K562 (cell line): Measurements from ENCODE around the gene FIBIN.

ENCODE experiments used
- BHLHE40 ChIP-seq: IDR thresholded peaks from 2 replicates; pipeline ENCODE4 v1.6.1; 2011; ENCODE audit warnings: low read length, improper control_type of control experiment
- CHD2 ChIP-seq: IDR thresholded peaks from 2 replicates; pipeline ENCODE4 v1.6.1; 2011; ENCODE audit warnings: low read depth, low read length
- CTCF ChIP-seq, 3 experiments: IDR thresholded peaks in 2 of 3; conservative IDR thresholded peaks in 1 of 3; 2 replicates each; pipeline ENCODE4 v1.5.1; 2011 to 2012; ENCODE audit warnings: low read length in 3 of 3, mild to moderate bottlenecking in 3 of 3, control low read depth in 2 of 3, improper control_type of control experiment in 1 of 3, inconsistent platforms in 1 of 3, low read depth in 1 of 3, mixed read lengths in 1 of 3, moderate library complexity in 1 of 3; ENCODE audit not compliant: insufficient read depth in 2 of 3
- EZH2 ChIP-seq: IDR thresholded peaks from 2 replicates; pipeline ENCODE4 v1.6.1; 2012; ENCODE audit warnings: low read depth, mild to moderate bottlenecking, inconsistent platforms, low read length, borderline replicate concordance
- GABPB1 ChIP-seq: sonication (generic); formaldehyde crosslinking; IDR thresholded peaks from 2 replicates; pipeline ENCODE4 v1.8.0; 2022; ENCODE audit warnings: mild to moderate bottlenecking, missing genetic modification reagents
- SP2 ChIP-seq: IDR thresholded peaks from 2 replicates; pipeline ENCODE4 v1.6.1; 2011; ENCODE audit warnings: mild to moderate bottlenecking, low read depth, low read length, moderate library complexity; ENCODE audit not compliant: poor library complexity, severe bottlenecking; ENCODE audit errors: extremely low read depth
- TFE3 ChIP-seq: fragments of 450-650 bp; formaldehyde crosslinking; IDR thresholded peaks from 2 replicates; pipeline ENCODE4 v1.4.0; 2020; ENCODE audit warnings: mild to moderate bottlenecking, mixed read lengths
- U2AF2 ChIP-seq: fragments of 200-400 bp; formaldehyde crosslinking; optimal IDR thresholded peaks from 2 replicates; pipeline ENCODE3; 2017; ENCODE audit warnings: low read depth, mild to moderate bottlenecking, low read length
- ZBTB7A ChIP-seq: IDR thresholded peaks from 2 replicates; pipeline ENCODE4 v1.6.1; 2011; ENCODE audit warnings: low read depth, mild to moderate bottlenecking, low read length, moderate library complexity, borderline replicate concordance; ENCODE audit not compliant: control insufficient read depth
- ZNF232 ChIP-seq: sonication (generic); formaldehyde crosslinking; IDR thresholded peaks from 2 replicates; pipeline ENCODE4 v1.8.0; 2022; ENCODE audit warnings: mild to moderate bottlenecking, missing genetic modification reagents
- ZNF3 ChIP-seq: fragments of 250-450 bp; sonication (Bioruptor Pico); IDR thresholded peaks from 2 replicates; pipeline ENCODE4 v1.5.0; 2021; ENCODE audit warnings: mild to moderate bottlenecking, moderate library complexity
- ZNF583 ChIP-seq: fragments of 250-450 bp; sonication (Bioruptor Pico); IDR thresholded peaks from 2 replicates; pipeline ENCODE4 v1.4.0; 2020

DNA sequence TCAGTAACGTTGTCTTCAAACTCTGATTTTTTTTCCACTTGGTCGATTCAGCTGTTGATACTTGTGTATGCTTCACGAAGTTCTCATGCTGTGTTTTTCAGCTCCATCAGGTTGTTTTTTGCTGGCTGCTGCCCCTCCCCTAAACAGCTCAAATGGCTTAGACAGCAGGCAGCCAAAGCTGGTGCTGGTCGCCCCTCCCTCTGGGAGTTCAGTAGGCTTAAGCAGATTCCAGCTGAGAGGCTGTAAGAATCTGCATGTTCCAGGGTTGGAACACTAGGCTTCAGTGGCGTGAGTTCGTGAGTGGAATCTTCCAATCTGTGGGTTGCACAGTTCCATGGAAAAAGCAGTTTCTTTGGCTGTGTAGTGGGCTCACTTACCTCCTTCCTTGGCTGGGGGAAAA is 10.3 kb upstream of the FIBIN start:
- TF ChIP-seq TFE3 (CRISPR knock-in tag): no peak
- no peak for TF ChIP-seq U2AF2
- TF ChIP-seq CTCF (IDR thresholded peaks at IDR 0.05 in 2 of 3, conservative IDR thresholded peaks at IDR 0.05 in 1 of 3; ENCODE audit: insufficient read depth in 2 of 3, low read depth in 1 of 3, low read length in 3 of 3): no peak
- TF ChIP-seq CHD2: no peak
- TF ChIP-seq ZBTB7A: no peak
- TF ChIP-seq ZNF232 (CRISPR knock-in tag): no peak
- TF ChIP-seq BHLHE40: no peak
- no peak for TF ChIP-seq EZH2
- no peak for TF ChIP-seq GABPB1 (CRISPR knock-in tag)
- no peak for TF ChIP-seq ZNF583 (CRISPR knock-in tag)
- no peak for TF ChIP-seq SP2
- no peak for TF ChIP-seq ZNF3 (CRISPR knock-in tag)
